HG02642 (cell line): ENCODE data around the gene SKOR1.

Source experiments
- ATAC-seq: cut with Tn5 transposase; IDR thresholded peaks from one replicate; pipeline ENCODE4 v1.9.1; 2021; ENCODE audit warnings: mild to moderate bottlenecking; ENCODE audit not compliant: unreplicated experiment, poor library complexity

Gene SKOR1

DNA sequence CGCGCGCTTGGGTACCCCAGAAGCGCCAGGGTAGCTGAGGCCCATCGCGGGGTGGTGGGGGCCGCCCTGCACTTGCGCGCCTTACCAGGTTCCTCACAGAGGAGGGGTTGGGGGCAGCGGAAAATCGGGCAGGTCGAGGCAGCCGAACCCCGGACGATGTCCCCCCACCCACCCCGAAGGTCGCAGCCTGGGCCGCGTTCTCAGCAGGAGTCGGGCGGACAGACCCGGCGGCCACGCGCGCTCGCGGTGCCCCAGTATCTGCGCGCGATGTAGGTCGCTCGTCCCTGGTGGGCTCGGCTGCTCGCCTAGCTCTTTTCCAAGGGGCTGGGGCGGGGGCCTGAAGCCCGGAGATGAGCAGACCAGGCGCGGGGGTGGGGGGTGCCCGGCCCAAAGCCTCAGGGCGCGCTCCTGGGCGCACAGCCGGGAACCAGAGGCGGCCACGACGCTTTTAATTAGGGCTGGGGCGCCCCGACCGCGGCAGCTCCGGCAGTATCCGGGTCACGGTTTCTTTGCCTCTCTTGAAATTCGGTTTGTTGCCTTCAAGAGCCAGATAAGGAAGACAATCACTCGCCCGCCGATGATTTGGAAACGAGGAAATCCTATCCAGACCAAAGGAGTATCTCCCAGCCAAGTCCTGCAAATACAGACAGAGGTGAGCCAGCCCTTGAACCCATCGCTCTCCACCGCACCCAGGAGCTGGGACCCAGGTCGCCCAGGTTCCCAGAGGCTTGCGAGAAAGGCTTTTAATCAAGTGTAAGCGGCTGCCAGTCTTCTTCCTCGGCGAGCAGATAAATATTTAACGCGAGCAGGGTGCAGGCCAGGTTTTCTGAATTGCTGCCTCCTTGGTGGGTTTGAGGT lies 4.6 kb downstream of the SKOR1 start:
- ATAC-seq = no peak

GRCh38 chr15:67831363-67831762 lies 6.1 kb downstream of the SKOR1 start:
- ATAC-seq = no peak

GRCh38 chr15:67832031-67832551 lies 6.8 kb downstream of the SKOR1 start:
- ATAC-seq = no peak

DNA sequence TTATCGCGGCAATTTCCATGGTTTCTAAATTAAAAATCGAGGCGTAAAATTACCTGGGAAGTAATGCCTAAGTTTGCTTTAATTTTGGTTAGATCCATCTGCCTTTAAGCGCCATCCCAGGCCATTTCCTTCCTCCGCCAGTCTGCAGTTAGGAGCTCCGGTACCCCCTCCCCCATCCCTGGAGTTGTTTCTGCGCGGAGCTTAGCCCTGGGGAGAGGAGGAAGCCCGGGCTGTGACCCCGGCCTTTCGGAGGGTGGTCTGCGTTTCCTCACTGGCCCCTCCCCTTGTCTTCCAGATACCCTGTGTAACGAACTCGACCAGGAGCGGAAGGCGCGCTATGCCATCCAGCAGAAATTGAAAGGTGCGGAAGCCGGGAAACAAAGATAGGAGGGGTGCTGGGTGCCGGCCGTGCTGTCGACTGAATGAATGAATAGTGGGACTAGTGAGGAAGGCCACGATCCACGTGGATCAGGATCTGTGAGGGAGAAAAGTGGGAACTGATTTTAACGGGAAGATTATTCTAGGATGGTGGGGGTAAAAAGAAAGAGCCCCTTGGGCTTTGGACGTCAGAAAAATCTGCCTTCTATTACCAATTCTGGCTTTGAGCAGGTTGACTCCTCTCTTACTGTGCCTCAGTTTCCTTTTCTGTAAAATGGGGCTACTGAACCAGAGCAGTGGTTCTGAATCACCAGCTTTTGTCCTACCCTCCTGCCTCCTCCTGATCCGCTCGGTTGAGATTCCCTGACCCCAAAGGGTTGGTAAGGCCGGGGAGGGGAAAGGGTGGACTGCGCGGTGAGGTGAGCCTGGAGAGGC lies 7.8 kb downstream of the SKOR1 start:
- no peak for ATAC-seq

GRCh38 chr15:67833710-67834511 lies 8.6 kb downstream of the SKOR1 start:
- no peak for ATAC-seq

GRCh38 chr15:67834581-67835296 lies 9.4 kb downstream of the SKOR1 start:
- ATAC-seq = no peak

DNA sequence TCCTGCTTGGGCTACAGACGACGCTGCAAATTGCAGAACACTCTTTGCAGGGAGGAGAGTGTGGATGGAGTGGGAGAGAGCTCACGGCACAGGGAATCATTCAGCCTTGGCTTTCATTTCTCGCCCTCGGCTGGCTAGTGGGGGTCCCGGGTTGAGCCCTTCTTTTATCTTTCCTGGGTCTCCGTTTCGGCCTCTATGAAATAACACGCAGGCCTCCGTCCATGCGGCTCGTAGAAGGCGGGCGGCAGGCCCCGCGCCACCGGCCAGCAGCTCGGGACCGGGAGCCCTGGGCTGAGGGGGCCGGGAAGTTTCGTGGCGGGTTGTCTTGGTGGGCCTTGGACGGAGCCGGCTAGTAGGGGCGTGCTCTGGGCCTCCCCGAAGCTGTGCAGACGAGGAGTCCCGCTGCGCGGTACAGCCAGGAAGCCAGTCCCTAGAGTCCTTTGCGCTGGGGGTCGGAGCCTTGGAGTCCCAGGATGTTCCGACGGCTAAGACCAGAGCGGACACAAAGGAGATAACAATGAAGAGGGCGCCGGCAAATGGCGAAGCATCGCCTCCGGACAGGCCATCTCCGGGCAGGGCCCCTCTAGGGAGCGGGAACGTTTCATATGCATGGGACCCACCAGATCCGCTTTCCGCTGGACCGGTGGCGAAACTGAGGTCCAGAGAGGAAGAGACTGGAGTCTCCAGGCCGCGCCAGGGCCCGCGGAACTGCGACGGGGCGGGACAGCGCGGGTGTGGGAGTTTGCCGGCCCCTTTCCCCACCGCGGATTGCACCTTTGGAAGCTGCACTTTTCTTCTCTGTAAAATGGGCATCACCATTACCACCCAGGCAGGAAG lies 10.2 kb downstream of the SKOR1 start:
- ATAC-seq = no peak

GRCh38 chr15:67836134-67836455 lies 10.8 kb downstream of the SKOR1 start:
- ATAC-seq = no peak

DNA sequence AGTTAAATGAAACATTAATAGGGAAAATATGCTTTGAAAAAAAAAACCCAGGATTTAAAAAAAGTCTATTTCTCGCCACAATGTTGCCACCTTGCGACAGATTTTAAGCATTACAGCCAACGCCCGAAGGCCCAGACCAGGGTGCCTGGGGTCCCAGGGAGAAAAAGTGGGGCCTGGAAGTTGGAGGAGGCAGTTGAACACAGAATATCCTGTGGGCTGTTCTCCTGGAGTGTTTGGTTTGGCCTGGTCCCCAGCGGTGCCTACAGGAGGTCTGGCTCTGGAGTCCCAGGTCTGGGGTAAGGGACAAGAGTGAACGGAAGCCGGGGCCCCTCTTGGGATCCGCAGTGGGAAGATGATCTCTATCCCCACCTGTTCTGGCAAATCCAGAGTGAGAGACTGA lies 11.2 kb downstream of the SKOR1 start:
- ATAC-seq = no peak

DNA sequence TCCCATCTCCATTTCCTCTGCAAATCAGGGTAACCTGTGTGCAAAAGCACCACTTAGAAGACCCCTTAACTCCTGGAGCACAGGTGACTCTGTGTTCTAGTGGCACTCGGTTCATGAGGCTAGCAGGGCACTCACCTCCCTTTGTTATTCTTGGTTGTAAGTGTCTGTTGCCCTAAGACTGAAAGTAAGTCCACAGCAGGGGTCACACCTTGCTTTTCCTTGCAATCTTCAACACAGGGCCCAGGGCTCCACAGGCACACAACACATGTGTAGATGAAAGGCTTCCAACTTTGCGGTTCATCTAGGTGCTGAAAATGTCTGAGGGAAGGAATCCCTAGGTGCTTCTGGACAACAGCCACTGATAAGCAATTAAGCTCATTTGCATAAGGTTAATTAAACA lies 11.6 kb downstream of the SKOR1 start:
- no peak for ATAC-seq

- ATAC-seq = no peak
Measured at GRCh38 chr15:67838789-67839332, 13.6 kb downstream of the SKOR1 start.

- no peak for ATAC-seq
Measured at GRCh38 chr15:67839499-67839928, 14.2 kb downstream of the SKOR1 start.

- peak; percentile 91 for ATAC-seq
Measured at GRCh38 chr15:67839929-67840748, 14.8 kb downstream of the SKOR1 start, which contains the start of gene RNU6-1. Gene RNU6-1 (minus strand): TSS chr15:67840045.

DNA sequence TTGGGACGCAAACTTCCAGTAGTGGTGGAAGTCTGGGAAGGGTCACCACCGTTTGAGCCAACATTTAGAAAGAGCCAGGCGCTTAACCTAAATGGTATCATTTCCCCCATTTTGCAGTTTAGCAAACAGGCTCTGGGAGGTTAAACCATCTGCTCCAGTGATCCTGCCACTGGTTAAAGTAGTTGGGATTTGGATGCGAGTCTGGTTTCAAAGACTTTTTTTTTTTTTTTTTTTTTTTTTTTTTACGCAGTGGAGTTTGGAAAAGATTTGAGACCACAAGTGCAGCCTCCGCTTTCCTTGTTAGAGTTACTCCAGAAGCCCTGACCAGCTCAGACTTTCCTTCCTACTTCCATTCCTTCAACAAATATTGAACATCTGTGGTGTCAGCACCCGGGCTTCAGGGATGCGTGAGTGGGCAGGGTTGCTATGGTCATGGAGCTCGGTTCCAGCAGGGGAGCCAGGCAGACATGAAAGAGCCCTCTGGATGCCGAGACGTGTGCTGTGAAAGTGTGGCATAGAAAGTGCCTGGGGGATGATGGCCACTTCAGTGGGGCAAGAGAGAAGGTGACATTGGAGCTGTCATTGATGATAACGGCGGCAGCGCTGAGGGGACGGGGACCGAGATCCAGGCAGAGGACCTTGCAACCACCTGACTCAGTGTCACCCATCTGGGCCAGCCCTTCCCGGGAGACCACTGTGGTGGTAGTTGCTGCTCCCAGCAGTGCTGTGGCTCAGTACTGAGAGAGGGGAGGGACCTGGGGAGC lies 15.6 kb downstream of the SKOR1 start:
- no peak for ATAC-seq

DNA sequence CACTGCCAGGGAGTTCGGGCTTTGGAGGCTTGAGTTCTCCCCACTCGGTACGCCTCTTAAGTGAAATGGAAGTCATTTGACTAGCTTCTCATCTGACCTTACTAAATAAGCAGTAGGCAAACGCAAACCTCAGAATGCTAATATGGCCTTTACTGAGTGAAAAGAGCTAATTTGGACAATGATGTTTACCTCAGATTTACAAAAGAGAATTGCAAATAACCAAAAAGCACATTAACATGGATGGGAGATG lies 16.1 kb downstream of the SKOR1 start:
- no peak for ATAC-seq

GRCh38 chr15:67843092-67843501 lies 17.8 kb downstream of the SKOR1 start:
- no peak for ATAC-seq

DNA sequence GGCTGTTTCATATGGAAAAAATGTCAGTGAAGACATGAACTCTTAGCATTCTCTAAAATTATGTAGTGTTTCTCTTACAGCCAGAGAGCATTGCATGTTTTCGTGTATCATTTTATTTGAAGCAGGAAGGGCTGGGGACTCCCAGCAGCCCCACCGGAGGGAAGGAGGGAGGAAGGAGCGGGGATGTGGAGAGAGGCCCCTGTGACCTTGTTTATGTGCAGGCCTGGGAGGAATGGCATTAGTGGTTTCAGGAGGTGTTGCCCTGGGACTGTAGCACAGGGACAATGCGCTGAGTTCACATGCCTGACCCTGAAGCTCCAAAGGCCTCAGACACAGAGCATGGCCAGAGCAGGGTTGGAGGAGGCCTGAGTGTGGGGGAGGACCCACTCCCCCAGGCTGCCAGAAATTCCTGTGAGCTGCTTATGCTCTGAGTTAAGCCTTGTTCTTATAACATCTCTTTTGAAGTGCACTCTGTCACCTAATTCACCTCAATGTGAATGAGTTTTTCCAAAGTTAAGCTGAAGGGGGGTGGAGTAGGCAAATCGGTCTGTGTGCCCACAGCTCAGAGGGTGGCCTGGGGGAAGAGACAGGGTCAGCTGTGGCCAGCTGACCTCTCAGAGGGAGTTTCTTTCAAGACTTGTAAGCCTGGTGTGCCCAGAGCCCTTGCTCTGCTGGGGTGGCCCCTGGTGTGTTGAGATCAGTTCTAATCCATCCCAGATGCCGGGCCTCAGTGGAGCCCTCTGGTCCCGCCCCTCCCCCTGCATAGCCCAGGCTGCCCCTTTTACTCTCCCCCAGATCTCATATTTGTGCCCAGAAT lies 18.5 kb downstream of the SKOR1 start:
- no peak for ATAC-seq
